ENCODE results near the gene SNX9. TPM values are rescaled to one million over a fixed set of nuclear protein-coding genes. Genes with fewer than 3 reads are reported as not detected.

Gene SNX9
- total and polyA plus RNA-seq, 4 donors = 19.3 to 27.6 (median 23.3) TPM

DNA sequence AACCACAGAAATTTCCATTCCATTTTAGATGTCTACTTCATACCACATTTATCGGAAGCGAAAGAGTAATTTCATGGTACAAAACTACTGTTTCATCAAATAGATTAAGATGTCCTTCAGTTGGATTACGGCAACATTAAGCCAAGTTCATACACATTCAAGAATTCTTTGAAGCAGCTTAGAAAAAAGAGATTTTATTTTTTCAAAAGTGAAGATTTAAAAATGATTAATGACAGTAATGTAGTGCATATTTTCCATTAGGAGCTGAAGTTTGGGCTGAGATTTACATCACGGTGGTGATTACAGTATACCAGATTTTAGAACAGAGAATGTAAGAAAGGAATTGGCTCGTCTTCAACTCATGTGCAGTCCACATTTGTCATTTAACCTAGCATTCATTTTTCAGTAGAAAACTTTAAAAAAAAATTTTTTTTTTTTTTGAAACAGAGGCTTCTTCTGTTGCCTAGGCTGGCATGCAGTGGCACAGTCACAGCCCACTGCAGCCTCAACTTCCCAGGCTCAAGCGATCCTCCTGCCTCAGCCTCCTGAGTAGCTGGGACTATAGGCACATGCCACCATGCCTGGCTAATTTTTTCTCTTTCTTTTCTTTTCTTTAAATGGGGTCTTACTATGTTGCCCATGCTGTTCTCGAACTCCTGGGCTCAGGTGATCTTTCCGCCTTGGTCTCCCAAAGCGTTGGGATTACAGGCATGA is 160.5 kb downstream of the SNX9 start:
- no peak overlapping the region for H3K27ac ChIP-seq (ENCODE audit: low read depth, low read length)
- peaks cover 3% of the 10 kb centered on the region for H3K36me3 ChIP-seq (ENCODE audit: control insufficient read depth, insufficient read depth, low read length)
- DNase-seq (ENCODE audit: low read depth in 4 of 6, low spot score in 6 of 6) = no peak
- 100% methylated on average over 5 of the region's 9 CpGs for WGBS (ENCODE audit: insufficient coverage)
- peaks cover 20% of the 10 kb centered on the region for H3K27me3 ChIP-seq (ENCODE audit: control insufficient read depth, insufficient read depth, low read length)
- no peaks in the 10 kb centered on the region for H3K9me3 ChIP-seq (ENCODE audit: control insufficient read depth, insufficient read depth, low read length)
- peak overlapping the region; percentile 55 for H3K4me3 ChIP-seq (ENCODE audit: low read depth, low read length)
- H3K4me1 ChIP-seq (ENCODE audit: control insufficient read depth, insufficient read depth, low read length) = peaks cover 30% of the 10 kb centered on the region

DNA sequence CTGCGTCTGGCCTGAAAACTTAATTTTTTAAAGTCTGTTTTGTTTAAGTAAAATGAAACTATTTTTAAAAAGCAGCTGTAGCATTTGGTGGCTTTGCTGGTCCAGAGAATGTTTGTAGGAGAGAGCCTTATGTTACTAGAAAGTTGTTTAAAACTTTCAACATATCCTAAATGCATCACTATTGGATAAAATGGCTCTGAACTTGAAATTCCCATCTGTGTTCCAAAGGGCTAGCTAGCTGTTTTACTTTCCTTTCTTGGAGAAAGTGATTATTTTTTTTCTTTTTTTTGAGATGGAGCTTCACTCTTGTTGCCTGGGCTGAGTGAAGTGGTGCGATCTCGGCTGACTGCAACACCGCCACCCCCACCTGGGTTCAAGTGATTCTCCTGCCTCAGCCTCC is 161.1 kb downstream of the SNX9 start:
- H3K27me3 ChIP-seq (ENCODE audit: control insufficient read depth, insufficient read depth, low read length) = peaks cover 20% of the 10 kb centered on the region
- no peak overlapping the region for H3K27ac ChIP-seq (ENCODE audit: low read depth, low read length)
- H3K4me3 ChIP-seq (ENCODE audit: low read depth, low read length) = no peak overlapping the region
- no peak for DNase-seq (ENCODE audit: low read depth in 4 of 6, low spot score in 6 of 6)
- H3K36me3 ChIP-seq (ENCODE audit: control insufficient read depth, insufficient read depth, low read length) = peaks cover 3% of the 10 kb centered on the region
- no peaks in the 10 kb centered on the region for H3K9me3 ChIP-seq (ENCODE audit: control insufficient read depth, insufficient read depth, low read length)
- H3K4me1 ChIP-seq (ENCODE audit: control insufficient read depth, insufficient read depth, low read length) = peaks cover 33% of the 10 kb centered on the region
- WGBS (ENCODE audit: insufficient coverage) = no CpG with 5 or more reads among the region's 4 CpGs

DNA sequence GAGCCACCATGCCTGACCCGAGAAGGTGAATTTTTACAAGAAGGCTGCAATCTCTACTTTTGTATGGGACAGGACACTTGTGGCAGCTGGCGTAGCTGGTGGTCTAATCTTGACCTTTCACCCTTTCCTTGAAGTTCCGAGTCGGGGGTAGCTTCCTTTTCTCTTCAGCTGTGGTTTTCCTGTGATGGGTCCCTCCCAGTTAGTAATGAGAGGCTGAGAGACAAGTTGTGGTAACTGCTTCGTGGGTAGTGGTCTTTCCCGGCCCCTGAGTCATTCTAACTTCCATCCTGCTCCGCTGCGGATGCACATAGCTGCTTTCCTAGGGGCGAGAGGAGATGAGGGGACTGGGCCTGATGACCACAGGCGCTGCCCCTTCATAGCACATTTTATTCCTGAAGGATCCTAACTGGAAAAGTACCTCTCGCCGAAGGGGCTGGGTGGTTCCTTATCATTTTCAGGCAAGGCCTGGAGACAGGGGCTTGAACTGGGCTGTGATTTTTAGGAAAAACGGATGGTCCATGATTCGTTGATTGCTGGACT is 161.7 kb downstream of the SNX9 start:
- no peak overlapping the region for H3K27ac ChIP-seq (ENCODE audit: low read depth, low read length)
- no peaks in the 10 kb centered on the region for H3K9me3 ChIP-seq (ENCODE audit: control insufficient read depth, insufficient read depth, low read length)
- 75% methylated on average over 4 of the region's 14 CpGs for WGBS (ENCODE audit: insufficient coverage)
- H3K36me3 ChIP-seq (ENCODE audit: control insufficient read depth, insufficient read depth, low read length) = peaks cover 6% of the 10 kb centered on the region
- H3K4me1 ChIP-seq (ENCODE audit: control insufficient read depth, insufficient read depth, low read length) = peaks cover 38% of the 10 kb centered on the region
- peaks cover 20% of the 10 kb centered on the region for H3K27me3 ChIP-seq (ENCODE audit: control insufficient read depth, insufficient read depth, low read length)
- no peak for DNase-seq (ENCODE audit: low read depth in 4 of 6, low spot score in 6 of 6)
- no peak overlapping the region for H3K4me3 ChIP-seq (ENCODE audit: low read depth, low read length)

DNA sequence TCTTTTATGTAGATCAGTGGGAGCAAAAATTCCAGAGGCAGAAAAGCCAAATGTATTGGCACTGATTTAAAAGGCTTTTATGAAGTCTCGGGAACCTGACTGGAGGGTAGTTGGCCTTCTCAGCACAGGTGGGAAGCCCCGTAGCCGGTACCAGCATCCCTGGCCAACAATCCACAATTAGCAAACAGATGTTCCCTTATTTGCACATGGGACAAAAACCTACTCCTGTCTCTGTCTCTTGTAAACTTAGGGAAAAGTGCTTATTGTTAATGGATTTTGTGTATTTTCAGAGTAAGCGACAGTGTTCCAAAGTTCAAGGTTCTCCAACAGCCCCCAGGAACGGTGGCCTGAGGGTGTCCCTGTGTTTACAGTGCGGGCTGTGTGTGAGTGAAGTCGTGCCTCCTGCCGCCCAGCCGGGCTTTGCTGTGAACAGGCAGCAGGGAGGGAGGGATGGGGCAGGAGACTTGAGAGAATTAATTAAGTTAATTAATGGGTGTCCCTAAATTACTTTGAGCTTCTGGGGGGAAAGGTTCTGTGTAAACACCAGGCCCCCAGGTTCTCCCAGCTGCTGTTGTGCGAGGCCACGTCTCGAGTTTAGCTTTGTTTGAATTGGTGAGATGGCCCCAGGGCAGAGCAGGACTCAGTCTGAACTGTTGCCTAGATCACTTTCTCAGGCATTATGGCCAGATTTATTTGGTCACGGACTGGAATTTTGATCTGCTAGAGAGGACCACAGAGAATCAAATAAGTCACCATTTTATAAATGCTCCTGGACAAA is 162.5 kb downstream of the SNX9 start:
- Histone ChIP-seq H3K27ac (ENCODE audit: low read depth, low read length) (no peak overlapping the region), H3K36me3 (ENCODE audit: control insufficient read depth, insufficient read depth, low read length) (peaks cover 6% of the 10 kb centered on the region), H3K4me3 (ENCODE audit: low read depth, low read length) (no peak overlapping the region), H3K4me1 (ENCODE audit: control insufficient read depth, insufficient read depth, low read length) (peaks cover 46% of the 10 kb centered on the region), H3K27me3 (ENCODE audit: control insufficient read depth, insufficient read depth, low read length) (peaks cover 20% of the 10 kb centered on the region), H3K9me3 (ENCODE audit: control insufficient read depth, insufficient read depth, low read length) (no peaks in the 10 kb centered on the region)
- DNase-seq (ENCODE audit: low read depth in 4 of 6, low spot score in 6 of 6) = peak in 1 of 6 donors; percentile 30
- WGBS (ENCODE audit: insufficient coverage) = 66% methylated on average over 11 of the region's 13 CpGs

DNA sequence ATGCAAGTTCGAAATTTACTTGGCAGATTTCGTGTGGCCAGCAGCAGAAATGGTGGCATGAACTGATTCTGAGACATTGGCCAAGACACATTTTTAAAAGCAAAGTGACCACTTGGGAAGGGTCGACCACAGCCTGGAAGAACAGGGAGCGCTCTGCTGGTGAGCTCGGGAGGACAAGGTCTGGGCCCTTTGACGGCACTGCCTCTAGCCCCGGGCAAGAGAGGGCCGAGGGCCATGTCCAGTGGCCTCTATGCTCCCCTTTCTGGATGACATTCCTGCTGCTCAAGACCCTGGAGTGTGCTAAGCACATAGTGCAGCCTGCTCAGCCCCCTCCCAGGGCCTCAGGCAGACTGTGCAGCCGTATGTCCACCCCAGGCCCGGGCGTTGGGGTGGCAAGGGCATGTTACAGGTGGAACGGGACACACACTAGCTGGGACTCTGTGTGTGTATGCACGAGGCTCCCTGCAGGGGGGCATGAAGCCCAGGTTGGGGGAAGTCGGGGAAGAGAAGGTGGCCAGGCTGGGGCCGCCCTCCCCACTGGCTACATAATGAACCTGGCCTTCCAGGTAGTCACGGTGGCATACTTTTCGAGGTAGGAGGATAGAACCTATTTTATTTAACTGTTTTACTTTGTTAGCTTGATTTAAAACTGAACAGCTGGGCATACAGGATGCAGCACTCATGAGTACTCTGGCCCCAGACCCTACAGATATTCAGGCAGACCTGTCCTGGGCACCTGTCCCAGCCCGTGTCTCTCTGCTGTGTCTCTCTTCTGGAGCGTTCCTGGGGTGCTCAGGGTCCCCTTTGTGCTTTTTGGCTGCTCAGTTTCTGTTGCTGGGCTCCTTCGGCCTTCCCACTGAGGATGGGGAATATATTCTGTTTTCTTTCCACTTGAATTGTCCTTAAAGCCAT is 165.0 kb downstream of the SNX9 start:
- 78% methylated on average over 15 of the region's 20 CpGs for WGBS (ENCODE audit: insufficient coverage)
- Histone ChIP-seq H3K4me1 (ENCODE audit: control insufficient read depth, insufficient read depth, low read length) (peaks cover 40% of the 10 kb centered on the region), H3K36me3 (ENCODE audit: control insufficient read depth, insufficient read depth, low read length) (peaks cover 6% of the 10 kb centered on the region), H3K4me3 (ENCODE audit: low read depth, low read length) (no peak overlapping the region), H3K27ac (ENCODE audit: low read depth, low read length) (no peak overlapping the region), H3K27me3 (ENCODE audit: control insufficient read depth, insufficient read depth, low read length) (peaks cover 7% of the 10 kb centered on the region), H3K9me3 (ENCODE audit: control insufficient read depth, insufficient read depth, low read length) (no peaks in the 10 kb centered on the region)
- DNase-seq (ENCODE audit: low read depth in 4 of 6, low spot score in 6 of 6) = no peak

DNA sequence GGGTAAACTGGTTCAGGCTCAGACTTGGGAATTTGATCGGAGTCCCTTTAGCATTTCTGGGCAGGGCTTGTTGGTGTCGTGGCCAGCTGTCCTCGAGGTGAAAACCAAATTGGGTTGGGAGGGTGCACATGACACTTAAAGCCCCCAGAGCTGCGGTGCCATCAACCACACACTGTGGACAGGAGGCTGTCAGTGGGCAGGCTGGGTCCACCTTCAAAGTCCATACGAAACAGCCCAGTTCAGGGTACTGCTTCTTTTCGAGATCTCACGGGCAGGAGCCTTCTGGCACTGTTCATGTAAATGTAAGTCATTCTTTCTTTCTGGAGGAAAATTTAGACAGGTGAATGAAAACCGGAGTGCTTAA is 165.6 kb downstream of the SNX9 start:
- no peak for DNase-seq (ENCODE audit: low read depth in 4 of 6, low spot score in 6 of 6)
- Histone ChIP-seq H3K9me3 (ENCODE audit: control insufficient read depth, insufficient read depth, low read length) (no peaks in the 10 kb centered on the region), H3K4me3 (ENCODE audit: low read depth, low read length) (no peak overlapping the region), H3K4me1 (ENCODE audit: control insufficient read depth, insufficient read depth, low read length) (peaks cover 40% of the 10 kb centered on the region), H3K36me3 (ENCODE audit: control insufficient read depth, insufficient read depth, low read length) (peaks cover 6% of the 10 kb centered on the region), H3K27ac (ENCODE audit: low read depth, low read length) (peak overlapping the region; percentile 13), H3K27me3 (ENCODE audit: control insufficient read depth, insufficient read depth, low read length) (peaks cover 7% of the 10 kb centered on the region)
- 36% methylated on average over 3 of the region's 8 CpGs for WGBS (ENCODE audit: insufficient coverage)

DNA sequence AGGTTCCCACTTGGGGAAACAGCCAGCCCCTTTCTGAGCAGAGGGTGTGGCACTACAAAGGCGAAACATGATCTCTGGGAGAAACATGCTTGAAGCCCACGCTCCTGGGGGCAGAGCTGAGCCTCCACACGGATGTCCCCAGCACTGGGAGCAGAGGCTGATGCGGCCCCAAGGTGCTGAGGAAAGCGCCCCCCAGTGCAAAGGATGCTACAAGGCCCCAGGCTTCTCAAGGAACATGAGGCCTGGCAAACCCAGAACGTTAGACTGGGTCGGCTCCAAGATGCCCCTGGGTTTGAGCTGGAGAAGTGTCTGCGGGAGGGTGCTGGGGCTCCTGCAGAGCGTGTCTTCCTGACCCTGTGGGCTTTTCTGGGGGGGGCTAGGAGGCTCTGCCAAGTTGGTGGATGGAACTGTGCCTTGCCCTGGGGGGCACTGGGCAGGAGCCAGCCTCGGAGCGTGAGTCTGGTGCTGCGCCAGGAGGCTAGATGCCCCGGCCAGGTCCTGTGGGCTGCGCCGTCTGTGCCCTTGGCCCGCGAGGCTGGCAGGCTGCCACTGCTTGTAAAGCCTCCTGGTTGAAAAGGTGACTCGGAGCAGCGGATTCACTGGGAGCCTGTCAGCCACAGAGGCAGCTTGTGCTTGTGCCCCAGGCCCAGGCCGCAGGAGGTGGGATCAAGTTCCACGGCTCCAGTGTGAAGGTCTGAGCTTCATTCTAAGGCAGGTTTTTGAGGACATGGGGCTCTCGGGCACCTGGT is 166.7 kb downstream of the SNX9 start:
- DNase-seq (ENCODE audit: low read depth in 4 of 6, low spot score in 6 of 6) = peak in 4 of 6 donors; percentile 59 to 86 (median 72)
- Histone ChIP-seq H3K4me3 (ENCODE audit: low read depth, low read length) (no peak overlapping the region), H3K9me3 (ENCODE audit: control insufficient read depth, insufficient read depth, low read length) (no peaks in the 10 kb centered on the region), H3K27ac (ENCODE audit: low read depth, low read length) (peak overlapping the region; percentile 51), H3K4me1 (ENCODE audit: control insufficient read depth, insufficient read depth, low read length) (peaks cover 46% of the 10 kb centered on the region), H3K36me3 (ENCODE audit: control insufficient read depth, insufficient read depth, low read length) (peaks cover 6% of the 10 kb centered on the region), H3K27me3 (ENCODE audit: control insufficient read depth, insufficient read depth, low read length) (peaks cover 6% of the 10 kb centered on the region)
- WGBS (ENCODE audit: insufficient coverage) = 39% methylated on average over 21 of the region's 22 CpGs

DNA sequence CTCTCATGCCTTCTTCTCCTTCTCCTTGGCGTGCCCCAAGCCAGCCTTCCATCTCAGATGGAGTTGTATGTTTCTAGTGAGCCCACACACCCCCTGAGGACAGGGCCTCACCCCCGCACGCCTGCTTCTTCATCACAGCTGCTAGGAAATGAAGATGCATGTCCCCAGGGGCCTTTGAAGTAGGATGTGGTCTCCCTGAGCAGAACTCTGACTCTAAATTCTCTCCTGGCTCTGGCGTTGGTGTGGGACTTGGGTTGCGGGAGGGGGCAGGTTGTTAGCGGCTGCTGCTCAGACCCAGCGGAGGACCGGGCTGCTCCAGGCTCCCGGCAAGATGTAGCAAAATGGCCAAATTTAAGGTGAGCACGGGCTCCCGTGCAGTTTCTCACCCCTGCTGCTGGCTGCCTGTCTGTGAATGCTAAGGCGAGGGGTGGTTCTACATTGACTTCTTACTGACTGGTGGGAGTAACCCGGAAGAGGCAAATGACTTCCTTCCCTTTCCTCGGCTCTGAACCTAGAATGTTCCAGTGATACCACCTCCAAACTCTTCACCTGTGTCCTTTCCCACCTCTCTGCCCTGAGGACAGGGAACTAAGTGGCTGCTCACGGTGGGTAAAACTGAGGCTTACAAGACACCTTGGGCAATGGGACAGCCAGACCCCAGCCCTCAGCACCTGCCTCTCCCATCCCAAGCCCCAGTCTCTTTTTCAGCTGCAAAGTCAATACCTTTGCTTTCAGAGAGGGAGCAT is 167.4 kb downstream of the SNX9 start:
- Histone ChIP-seq H3K27me3 (ENCODE audit: control insufficient read depth, insufficient read depth, low read length) (peaks cover 2% of the 10 kb centered on the region), H3K27ac (ENCODE audit: low read depth, low read length) (peak overlapping the region; percentile 10), H3K4me3 (ENCODE audit: low read depth, low read length) (no peak overlapping the region), H3K4me1 (ENCODE audit: control insufficient read depth, insufficient read depth, low read length) (peaks cover 43% of the 10 kb centered on the region), H3K36me3 (ENCODE audit: control insufficient read depth, insufficient read depth, low read length) (peaks cover 6% of the 10 kb centered on the region), H3K9me3 (ENCODE audit: control insufficient read depth, insufficient read depth, low read length) (no peaks in the 10 kb centered on the region)
- WGBS (ENCODE audit: insufficient coverage) = 71% methylated on average over 10 of the region's 15 CpGs
- no peak for DNase-seq (ENCODE audit: low read depth in 4 of 6, low spot score in 6 of 6)

Measured in spinal cord (tissue), 10 donors.